Activated naive CD8-positive, alpha-beta T cell treated with anti-CD3 and anti-CD28 coated beads, Interleukin-2, amount 10 ng/mL, durations not matched to agents 7 days and 5 days (primary cell): ENCODE results near the gene POU1F1. TPM values are rescaled to one million over a fixed set of nuclear protein-coding genes. Genes with fewer than 3 reads are reported as not detected.
"Not testable (repeated sequence)": the region's sequence is repeated elsewhere in the genome, so short reads cannot be mapped to it uniquely, and the experiment has no call there.

Experiments
- ATAC-seq: fragments of 150-1000 bp; cut with Tn5 transposase; one replicate; pipeline ENCODE4 v1.10.0; 2021; ENCODE audit warnings: low read depth, moderate library complexity
- POLR2A ChIA-PET: fragments of 350-600 bp; sonication (Branson Sonifier 250); formaldehyde crosslinking; loops from one replicate; lab custom pipeline; 2021; ENCODE audit warnings: antibody characterized with exemption; lab: Charles Lee
- DNase-seq: peaks from one replicate; pipeline ENCODE4 v3.0.0; 2021
- H3K27ac Mint-ChIP-seq: one replicate; pipeline ENCODE4 v1.8.0; 2022; ENCODE audit warnings: mild to moderate bottlenecking, mixed read lengths
- H3K27me3 Mint-ChIP-seq: one replicate; pipeline ENCODE4 v1.8.0; 2022; ENCODE audit warnings: mild to moderate bottlenecking, moderate library complexity, mixed read lengths
- H3K36me3 Mint-ChIP-seq: one replicate; pipeline ENCODE4 v1.8.0; 2021; ENCODE audit warnings: mild to moderate bottlenecking, mixed read lengths
- H3K4me1 Mint-ChIP-seq: one replicate; pipeline ENCODE4 v1.8.0; 2021; ENCODE audit warnings: mixed read lengths
- H3K4me3 Mint-ChIP-seq: one replicate; pipeline ENCODE4 v1.8.0; 2022; ENCODE audit warnings: mild to moderate bottlenecking, moderate library complexity, mixed read lengths
- H3K9me3 Mint-ChIP-seq: one replicate; pipeline ENCODE4 v1.8.0; 2021; ENCODE audit warnings: mixed read lengths
- total RNA-seq, 2 experiments: library from RNA; stranded (reverse); gene quantifications; one replicate each; pipeline ENCODE4 v1.2.3, GENCODE V29; 2021

The POU1F1 gene
- total RNA-seq, 2 experiments from 2014 or later: not detected

- no peaks in the 10 kb centered on the region for H3K36me3 Mint-ChIP-seq
- POLR2A ChIA-PET: interaction anchor here (0.7 kb wide), 1 partner anchor 46 kb away, joined by 3 read pairs; the partner anchor contains the start of gene CHMP2B
- DNase-seq: no peak
- ATAC-seq: no peak
- H3K27ac Mint-ChIP-seq: no peak overlapping the region
- H3K27me3 Mint-ChIP-seq: peaks cover 6% of the 10 kb centered on the region
- peaks cover 46% of the 10 kb centered on the region for H3K4me1 Mint-ChIP-seq
- H3K4me3 Mint-ChIP-seq: no peak overlapping the region
- H3K9me3 Mint-ChIP-seq: no peaks in the 10 kb centered on the region
These were observed 3.6 kb downstream of the POU1F1 start for GRCh38 chr3:87272718-87273341.

- peaks cover 2% of the 10 kb centered on the region for H3K27me3 Mint-ChIP-seq
- POLR2A ChIA-PET: no interaction called here
- ATAC-seq (peak; percentile 78), DNase-seq (no peak)
- no peaks in the 10 kb centered on the region for H3K9me3 Mint-ChIP-seq
- H3K4me1 Mint-ChIP-seq: peaks cover 52% of the 10 kb centered on the region
- no peaks in the 10 kb centered on the region for H3K36me3 Mint-ChIP-seq
- peak overlapping the region; percentile 53 for H3K4me3 Mint-ChIP-seq
- H3K27ac Mint-ChIP-seq: peak overlapping the region; percentile 63
These were observed 5.3 kb downstream of the POU1F1 start for GRCh38 chr3:87270908-87271700.

GRCh38 chr3:87269723-87270122, 6.7 kb downstream of the POU1F1 start:
- Mint-ChIP-seq H3K4me1 (peaks cover 52% of the 10 kb centered on the region), H3K27ac (peak overlapping the region; percentile 66), H3K27me3 (peaks cover 2% of the 10 kb centered on the region), H3K9me3 (no peaks in the 10 kb centered on the region), H3K4me3 (no peak overlapping the region), H3K36me3 (no peaks in the 10 kb centered on the region)
- DNase-seq (no peak), ATAC-seq (no peak)
- POLR2A ChIA-PET: no interaction called here

- peak overlapping the region; percentile 75 for H3K4me3 Mint-ChIP-seq
- no peaks in the 10 kb centered on the region for H3K9me3 Mint-ChIP-seq
- peak; percentile 22 for ATAC-seq
- H3K36me3 Mint-ChIP-seq: no peaks in the 10 kb centered on the region
- POLR2A ChIA-PET: no interaction called here
- peaks cover 52% of the 10 kb centered on the region for H3K4me1 Mint-ChIP-seq
- DNase-seq: no peak
- H3K27me3 Mint-ChIP-seq: peaks cover 6% of the 10 kb centered on the region
- H3K27ac Mint-ChIP-seq: peak overlapping the region; percentile 93
These were observed 7.7 kb downstream of the POU1F1 start for GRCh38 chr3:87268646-87269211.

- DNase-seq (no peak), ATAC-seq (peak; percentile 53)
- Mint-ChIP-seq H3K4me3 (peak overlapping the region; percentile 75), H3K27ac (peak overlapping the region; percentile 93), H3K36me3 (no peaks in the 10 kb centered on the region), H3K27me3 (peaks cover 6% of the 10 kb centered on the region), H3K9me3 (no peaks in the 10 kb centered on the region), H3K4me1 (peaks cover 49% of the 10 kb centered on the region)
- POLR2A ChIA-PET: no interaction called here
These were observed 8.3 kb downstream of the POU1F1 start for GRCh38 chr3:87267953-87268645.

GRCh38 chr3:87261925-87262324, 14.5 kb downstream of the POU1F1 start:
- Mint-ChIP-seq H3K9me3 (no peaks in the 10 kb centered on the region), H3K27me3 (peaks cover 9% of the 10 kb centered on the region), H3K27ac (no peak overlapping the region), H3K4me1 (peaks cover 4% of the 10 kb centered on the region), H3K4me3 (no peak overlapping the region), H3K36me3 (no peaks in the 10 kb centered on the region)
- DNase-seq (no peak), ATAC-seq (no peak)
- POLR2A ChIA-PET: no interaction called here

- H3K4me3 Mint-ChIP-seq: no peak overlapping the region
- no peaks in the 10 kb centered on the region for H3K36me3 Mint-ChIP-seq
- H3K9me3 Mint-ChIP-seq: no peaks in the 10 kb centered on the region
- H3K27ac Mint-ChIP-seq: no peak overlapping the region
- POLR2A ChIA-PET: no interaction called here
- H3K4me1 Mint-ChIP-seq: peaks cover 4% of the 10 kb centered on the region
- no peak for DNase-seq
- ATAC-seq: no peak
- peaks cover 8% of the 10 kb centered on the region for H3K27me3 Mint-ChIP-seq
These were observed 16.1 kb downstream of the POU1F1 start for GRCh38 chr3:87260270-87260669.

GRCh38 chr3:87250009-87250408, 26.4 kb downstream of the POU1F1 start:
- H3K4me1 Mint-ChIP-seq: no peaks in the 10 kb centered on the region
- no peak overlapping the region for H3K4me3 Mint-ChIP-seq
- H3K27me3 Mint-ChIP-seq: no peaks in the 10 kb centered on the region
- H3K9me3 Mint-ChIP-seq: no peaks in the 10 kb centered on the region
- POLR2A ChIA-PET: no interaction called here
- no peak overlapping the region for H3K27ac Mint-ChIP-seq
- no peak for ATAC-seq
- DNase-seq: no peak
- peaks cover 17% of the 10 kb centered on the region for H3K36me3 Mint-ChIP-seq

GRCh38 chr3:87248831-87249230, 27.6 kb downstream of the POU1F1 start:
- POLR2A ChIA-PET: no interaction called here

GRCh38 chr3:87248231-87248630, 28.2 kb downstream of the POU1F1 start:
- DNase-seq, H3K9me3 Mint-ChIP-seq, H3K27ac Mint-ChIP-seq, H3K4me1 Mint-ChIP-seq, H3K27me3 Mint-ChIP-seq, ATAC-seq, POLR2A ChIA-PET, H3K4me3 Mint-ChIP-seq: not testable (repeated sequence)
- peaks cover 17% of the 10 kb centered on the region for H3K36me3 Mint-ChIP-seq

More at GRCh38 chr3:87248831-87249230, 27.6 kb downstream of the POU1F1 start:
- H3K9me3 Mint-ChIP-seq: no peaks in the 10 kb centered on the region
- no peak overlapping the region for H3K4me3 Mint-ChIP-seq
- H3K27ac Mint-ChIP-seq: no peak overlapping the region
- no peak for DNase-seq
- H3K36me3 Mint-ChIP-seq: peaks cover 15% of the 10 kb centered on the region
- no peak for ATAC-seq
- H3K27me3 Mint-ChIP-seq: no peaks in the 10 kb centered on the region
- no peaks in the 10 kb centered on the region for H3K4me1 Mint-ChIP-seq

- no peaks in the 10 kb centered on the region for H3K27me3 Mint-ChIP-seq
- no peak for DNase-seq
- peaks cover 18% of the 10 kb centered on the region for H3K36me3 Mint-ChIP-seq
- ATAC-seq: no peak
- no peak overlapping the region for H3K4me3 Mint-ChIP-seq
- H3K9me3 Mint-ChIP-seq: no peaks in the 10 kb centered on the region
- H3K4me1 Mint-ChIP-seq: no peaks in the 10 kb centered on the region
- POLR2A ChIA-PET: no interaction called here
- no peak overlapping the region for H3K27ac Mint-ChIP-seq
These were observed 29.0 kb downstream of the POU1F1 start for GRCh38 chr3:87247430-87247773.

GRCh38 chr3:87246662-87247429, 29.5 kb downstream of the POU1F1 start:
- POLR2A ChIA-PET: no interaction called here
- no peak for DNase-seq
- Mint-ChIP-seq H3K27me3 (no peaks in the 10 kb centered on the region), H3K36me3 (peaks cover 21% of the 10 kb centered on the region), H3K4me1 (peaks cover under 1% of the 10 kb centered on the region), H3K9me3 (no peaks in the 10 kb centered on the region), H3K4me3 (no peak overlapping the region), H3K27ac (no peak overlapping the region)
- no peak for ATAC-seq

GRCh38 chr3:87236093-87236492, 40.3 kb downstream of the POU1F1 start:
- Mint-ChIP-seq H3K9me3 (no peaks in the 10 kb centered on the region), H3K27me3 (no peaks in the 10 kb centered on the region), H3K36me3 (peaks cover 16% of the 10 kb centered on the region), H3K27ac (no peak overlapping the region), H3K4me1 (peaks cover 2% of the 10 kb centered on the region), H3K4me3 (no peak overlapping the region)
- DNase-seq (no peak), ATAC-seq (no peak)
- POLR2A ChIA-PET: no interaction called here
